Gastrocnemius medialis (tissue), 4 donors: ENCODE data around the gene LRRC75A. TPM values are rescaled to one million over a fixed set of nuclear protein-coding genes. Genes with fewer than 3 reads are reported as not detected.
A peak's percentile ranks its signal among the peaks of the same experiment; 100 is the strongest.

Experiments
- ATAC-seq, 2 donors: fragments of 150-250 bp; one replicate each; pipeline ENCODE4 v1.9.1; 2016
- DNase-seq, 2 donors: peaks; one replicate each; pipeline ENCODE4 v3.0.0-alpha.2; 2019
- H3K27ac ChIP-seq, 4 donors: fragments of 200-600 bp; sonication (generic); 1 replicate in 1 of 4; 2 replicates in 3 of 4; pipeline ENCODE4 v1.5.1; 2016 to 2018; ENCODE audit warnings: mild to moderate bottlenecking in 2 of 4, moderate library complexity in 1 of 4
- H3K27me3 ChIP-seq, 3 donors: fragments of 200-600 bp; sonication (generic) in 2 of 3; 1 replicate in 1 of 3; 2 replicates in 2 of 3; pipeline versions ENCODE4 v1.5.1 to v1.6.0; 2016 to 2019; ENCODE audit warnings: mild to moderate bottlenecking in 1 of 3, moderate library complexity in 1 of 3
- H3K36me3 ChIP-seq, 2 donors: fragments of 200-600 bp; sonication (generic) in 1 of 2; one replicate each; pipeline ENCODE4 v1.5.1; 2017 to 2018
- H3K4me1 ChIP-seq, 2 donors: fragments of 200-600 bp; sonication (generic) in 1 of 2; one replicate each; pipeline ENCODE4 v1.5.1; 2016 to 2017; ENCODE audit warnings: mild to moderate bottlenecking in 2 of 2
- H3K4me3 ChIP-seq, 4 donors: fragments of 200-600 bp; sonication (generic) in 3 of 4; 1 replicate in 1 of 4; 2 replicates in 3 of 4; pipeline ENCODE4 v1.5.1; 2016 to 2019; ENCODE audit warnings: mild to moderate bottlenecking in 2 of 4
- H3K9me3 ChIP-seq, 3 donors: fragments of 200-600 bp; sonication (generic) in 2 of 3; 1 replicate in 1 of 3; 2 replicates in 2 of 3; pipeline ENCODE4 v1.5.1; 2016 to 2019
- CTCF ChIP-seq, 5 experiments: fragments of 450-650 bp in 3 of 5; fragments of 200-600 bp in 2 of 5; sonication (generic) in 2 of 5; IDR thresholded peaks in 4 of 5; conservative IDR thresholded peaks in 1 of 5; 1 replicate in 4 of 5; 2 replicates in 1 of 5; pipeline ENCODE4 v1.5.1; 2016 to 2019; ENCODE audit warnings: antibody characterized with exemption in 5 of 5, mild to moderate bottlenecking in 3 of 5, moderate library complexity in 3 of 5
- POLR2A ChIP-seq, 2 donors: fragments of 450-650 bp; IDR thresholded peaks; one replicate each; pipeline ENCODE4 v1.6.1; 2017; ENCODE audit warnings: antibody characterized with exemption in 2 of 2, mild to moderate bottlenecking in 2 of 2, moderate library complexity in 2 of 2
- in situ Hi-C, 4 donors: fragments of 200-750 bp; cut with MboI; loops; one replicate each; pipeline versions ENCODE4 v1.15.0 to v1.8.0; 2017; ENCODE audit warnings: low sequenced_read_pairs in 4 of 4
- intact Hi-C: fragments of 100-400 bp; cut with DNase I; formaldehyde crosslinking; loops from one replicate; pipeline ENCODE4 v1.15.1; 2023; ENCODE audit warnings: low total_unique reads
- total RNA-seq, 4 donors: library from RNA; depleted of rRNA; stranded (reverse); fragments of >200 nt; gene quantifications; one replicate each; pipeline versions ENCODE4 v1.1.0 to v1.2.3, GENCODE V29; 2016

Gene LRRC75A
- total RNA-seq, 4 donors from 2014 or later = 0.34 to 0.80 TPM; not detected in 2

GRCh38 chr17:16473044-16474011 is 18.7 kb downstream of the LRRC75A start:
- Histone ChIP-seq H3K4me1 (peaks cover 7 to 12% of the 10 kb centered on the region in 2 donors), H3K27ac (no peak overlapping the region), H3K36me3 (no peaks in the 10 kb centered on the region), H3K27me3 (peaks cover 0 to 15% (median 2%) of the 10 kb centered on the region in 3 donors), H3K9me3 (no peaks in the 10 kb centered on the region), H3K4me3 (no peak overlapping the region)
- intact Hi-C loops (no loop called here), in situ Hi-C loops (no loop called here)
- TF ChIP-seq CTCF (IDR thresholded peaks at IDR 0.05 in 4 of 5, conservative IDR thresholded peaks at IDR 0.05 in 1 of 5) (no peak), POLR2A (IDR thresholded peaks at IDR 0.05) (no peak)
- DNase-seq (no peak), ATAC-seq (no peak)

GRCh38 chr17:16472539-16472938 is 19.5 kb downstream of the LRRC75A start:
- peaks cover 0 to 15% (median 2%) of the 10 kb centered on the region in 3 donors for H3K27me3 ChIP-seq
- no peak overlapping the region for H3K27ac ChIP-seq
- TF ChIP-seq CTCF (IDR thresholded peaks at IDR 0.05 in 4 of 5, conservative IDR thresholded peaks at IDR 0.05 in 1 of 5) (no peak), POLR2A (IDR thresholded peaks at IDR 0.05) (no peak)
- H3K36me3 ChIP-seq = no peaks in the 10 kb centered on the region
- no peak overlapping the region for H3K4me3 ChIP-seq
- in situ Hi-C loops (no loop called here), intact Hi-C loops (no loop called here)
- no peaks in the 10 kb centered on the region for H3K9me3 ChIP-seq
- DNase-seq (no peak), ATAC-seq (no peak)
- peaks cover 7 to 12% of the 10 kb centered on the region in 2 donors for H3K4me1 ChIP-seq

DNA sequence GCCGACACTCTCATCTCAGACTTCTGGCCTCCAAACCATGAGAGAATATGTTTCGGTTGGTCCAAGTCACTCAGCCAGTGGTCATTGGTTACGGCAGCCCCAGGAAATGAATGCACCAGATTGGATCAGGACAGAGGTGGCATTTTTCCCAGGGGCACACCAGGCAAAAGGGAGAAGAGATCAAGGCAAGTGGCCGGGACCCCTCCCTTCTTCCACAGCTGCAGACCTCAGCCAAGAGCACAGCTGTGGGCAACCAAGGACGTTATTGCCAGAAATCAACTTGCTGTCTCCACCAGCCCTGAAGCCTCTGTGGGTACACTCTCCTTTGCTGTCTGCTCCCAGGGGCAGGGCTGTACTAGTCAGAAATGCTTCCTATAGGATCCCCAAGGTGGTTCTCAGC is 20.7 kb downstream of the LRRC75A start:
- DNase-seq (no peak), ATAC-seq (no peak)
- no peak overlapping the region for H3K27ac ChIP-seq
- no peak overlapping the region for H3K4me3 ChIP-seq
- intact Hi-C loops = no loop called here
- no peaks in the 10 kb centered on the region for H3K9me3 ChIP-seq
- no peaks in the 10 kb centered on the region for H3K36me3 ChIP-seq
- in situ Hi-C loops = no loop called here
- H3K27me3 ChIP-seq = peaks cover 0 to 15% (median 2%) of the 10 kb centered on the region in 3 donors
- H3K4me1 ChIP-seq = peaks cover 7 to 12% of the 10 kb centered on the region in 2 donors
- TF ChIP-seq POLR2A (IDR thresholded peaks at IDR 0.05) (no peak), CTCF (IDR thresholded peaks at IDR 0.05 in 4 of 5, conservative IDR thresholded peaks at IDR 0.05 in 1 of 5) (no peak)

DNA sequence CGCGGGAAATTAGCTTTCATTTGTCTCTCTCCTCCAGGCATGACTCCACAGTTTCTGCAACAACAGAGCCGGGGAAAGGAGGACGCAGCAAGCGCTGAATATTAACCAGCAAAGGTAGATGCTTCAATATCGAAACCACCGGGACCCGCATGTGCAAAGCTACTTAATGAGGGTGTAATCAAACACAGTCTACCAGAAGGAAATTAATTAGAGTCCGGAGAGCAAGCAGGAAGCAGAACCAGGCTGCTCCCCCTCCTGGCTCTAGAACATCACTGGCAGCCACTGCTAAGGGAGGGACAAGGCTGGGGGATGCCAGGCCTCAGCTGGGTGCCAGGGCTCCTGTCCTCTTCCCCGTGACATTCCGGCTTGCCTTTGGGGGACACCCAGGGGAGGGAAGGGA is 21.7 kb downstream of the LRRC75A start:
- Histone ChIP-seq H3K4me1 (peaks cover 7 to 15% of the 10 kb centered on the region in 2 donors), H3K9me3 (no peaks in the 10 kb centered on the region), H3K36me3 (no peaks in the 10 kb centered on the region), H3K27me3 (peaks cover 0 to 15% (median 2%) of the 10 kb centered on the region in 3 donors), H3K4me3 (no peak overlapping the region), H3K27ac (peak overlapping the region in 1 of 4 donors; percentile 7)
- in situ Hi-C loops = no loop called here
- intact Hi-C loops = no loop called here
- ATAC-seq = peak in 1 of 2 donors; percentile 35
- DNase-seq = no peak
- TF ChIP-seq CTCF (IDR thresholded peaks at IDR 0.05 in 4 of 5, conservative IDR thresholded peaks at IDR 0.05 in 1 of 5) = no peak
- TF ChIP-seq POLR2A (IDR thresholded peaks at IDR 0.05) = no peak
